LNCAP (cell line): ENCODE results near the gene TMC3.

Source experiments
- CTCF ChIP-seq: fragments of 450-650 bp; IDR thresholded peaks from 2 replicates; pipeline ENCODE4 v1.5.1; 2017; ENCODE audit warnings: mild to moderate bottlenecking

Gene TMC3

GRCh38 chr15:81373775-81374395 lies at the start of gene TMC3:
Gene TMC3 (minus strand): TSS chr15:81374213. CDS start chr15:81374077, 136 bp downstream.
- TF ChIP-seq CTCF, result no peak

- no peak for TF ChIP-seq CTCF
These were observed 47.4 kb upstream of the TMC3 start for GRCh38 chr15:81421461-81421860.

GRCh38 chr15:81419332-81419943 lies 45.4 kb upstream of the TMC3 start:
- TF ChIP-seq CTCF, result no peak

GRCh38 chr15:81418891-81419290 lies 44.9 kb upstream of the TMC3 start:
- no peak for TF ChIP-seq CTCF

- TF ChIP-seq CTCF, result no peak
These were observed 44.4 kb upstream of the TMC3 start for GRCh38 chr15:81418444-81418843.

- no peak for TF ChIP-seq CTCF
These were observed 39.8 kb upstream of the TMC3 start for GRCh38 chr15:81413851-81414250.

GRCh38 chr15:81411969-81412633 lies 38.1 kb upstream of the TMC3 start:
- TF ChIP-seq CTCF, result no peak
